ENCODE measurements around the gene NGRN.

The NGRN gene

DNA sequence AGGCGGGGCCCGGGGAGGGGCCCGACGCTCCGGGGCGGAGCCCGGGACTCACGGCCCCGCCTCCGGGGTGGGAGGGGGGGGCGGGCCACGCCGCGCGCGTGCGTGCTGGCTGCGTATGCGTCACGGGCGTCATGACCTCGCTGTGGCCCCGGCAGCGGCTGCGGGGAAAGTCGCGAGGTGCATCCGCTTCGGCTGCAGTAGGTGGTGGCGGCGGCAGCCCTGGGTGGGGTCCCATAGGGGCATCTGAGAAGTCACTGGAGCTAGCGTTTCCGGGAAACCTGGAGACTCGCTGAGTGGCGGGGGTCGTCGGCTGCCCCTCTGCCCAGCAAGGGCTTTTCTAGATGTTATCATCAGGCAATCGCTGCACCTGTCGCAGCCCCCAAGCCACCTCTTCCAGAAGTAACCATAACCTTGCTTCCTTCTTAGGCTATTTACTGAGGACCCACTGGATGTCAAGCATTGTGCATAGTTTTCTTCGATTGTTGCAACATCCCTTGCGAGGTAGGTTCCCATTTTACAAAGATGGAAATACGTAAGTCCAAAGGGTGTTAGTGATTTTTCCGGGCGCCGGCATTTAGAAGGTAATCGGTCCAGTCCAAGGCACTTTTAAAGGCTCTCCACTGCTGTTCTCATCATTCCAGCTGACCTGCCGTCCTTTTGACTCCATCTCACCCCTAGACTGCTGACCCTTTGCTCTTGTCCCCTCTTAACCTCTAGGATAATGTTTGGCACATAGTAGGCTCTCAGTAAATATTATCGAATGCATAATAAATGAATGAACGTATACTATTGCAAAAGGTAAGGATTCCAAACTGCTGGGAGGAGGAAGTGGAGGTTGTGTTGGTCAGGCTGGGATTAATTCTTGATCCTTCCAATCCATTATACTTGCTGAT is 31.1 kb upstream of the NGRN start, which contains the start of gene GDPGP1:
TSS of gene GDPGP1 (plus strand) at position 114 of the 893 bp plus-strand sequence. CDS start 6,700 bp downstream, outside the sequence.
- Histone ChIP-seq H3K4me1 (ENCODE audit: control insufficient read depth, insufficient read depth, low read length) (peaks cover 7% of the 10 kb centered on the region), H3K36me3 (ENCODE audit: control insufficient read depth, insufficient read depth, low read length) (no peaks in the 10 kb centered on the region), H3K9me3 (ENCODE audit: control insufficient read depth, low read length) (no peaks in the 10 kb centered on the region), H3K27ac (ENCODE audit: insufficient read depth, low read depth, low read length, poor library complexity, severe bottlenecking) (peak within 1 kb of the TSS; percentile 13), H3K27me3 (ENCODE audit: control insufficient read depth, insufficient read depth, low read length, poor library complexity, severe bottlenecking) (peaks cover 10% of the 10 kb centered on the region), H3K4me3 (ENCODE audit: insufficient read depth, low read depth, low read length) (peak within 1 kb of the TSS; percentile 82)
- 15 to 16% methylated on average over 49 of the region's 49 CpGs for WGBS, 2 experiments

DNA sequence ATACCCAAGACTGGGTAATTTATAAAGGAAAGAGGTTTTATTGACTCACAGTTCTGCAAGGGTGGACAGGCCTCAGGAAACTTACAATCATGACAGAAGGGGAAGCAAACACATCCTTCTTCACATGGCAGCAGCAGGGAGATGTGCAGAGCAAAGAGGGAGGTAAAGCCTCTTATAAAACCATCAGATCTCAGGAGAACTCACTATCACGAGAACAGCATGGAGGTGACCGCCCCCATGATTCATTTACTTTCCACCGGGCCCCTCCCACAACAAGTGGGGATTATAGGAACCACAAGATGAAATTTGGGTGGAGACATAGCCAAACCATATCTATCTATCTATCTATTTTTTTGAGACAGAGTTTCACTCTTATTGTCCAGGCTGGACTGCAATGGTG is 26.1 kb upstream of the NGRN start:
- Histone ChIP-seq H3K9me3 (ENCODE audit: control insufficient read depth, low read length) (no peaks in the 10 kb centered on the region), H3K36me3 (ENCODE audit: control insufficient read depth, insufficient read depth, low read length) (no peaks in the 10 kb centered on the region)
- WGBS, 2 experiments, result 84 to 95% methylated on average over 3 of the region's 3 CpGs

DNA sequence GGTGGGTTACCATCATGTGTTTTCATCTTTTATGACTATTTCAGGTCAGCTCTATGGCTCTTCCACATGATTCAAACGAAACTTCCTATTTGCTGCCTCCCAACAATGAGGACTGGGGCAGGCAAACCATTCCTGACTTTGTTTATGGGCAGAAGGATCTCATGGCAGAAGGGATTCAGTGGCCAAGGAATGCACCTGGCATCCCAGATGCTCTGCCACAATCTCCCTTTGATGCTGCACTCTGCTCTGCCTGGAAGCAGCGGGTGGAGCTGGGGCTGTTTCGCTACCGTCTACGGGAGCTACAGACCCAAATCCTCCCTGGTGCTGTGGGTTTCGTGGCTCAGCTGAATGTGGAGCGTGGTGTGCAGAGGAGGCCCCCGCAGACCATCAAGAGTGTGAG is 24.6 kb upstream of the NGRN start:
- Histone ChIP-seq H3K4me3 (ENCODE audit: insufficient read depth, low read depth, low read length) (no peak overlapping the region), H3K27me3 (ENCODE audit: control insufficient read depth, insufficient read depth, low read length, poor library complexity, severe bottlenecking) (no peaks in the 10 kb centered on the region), H3K36me3 (ENCODE audit: control insufficient read depth, insufficient read depth, low read length) (no peaks in the 10 kb centered on the region), H3K4me1 (ENCODE audit: control insufficient read depth, insufficient read depth, low read length) (no peaks in the 10 kb centered on the region), H3K27ac (ENCODE audit: insufficient read depth, low read depth, low read length, poor library complexity, severe bottlenecking) (no peak overlapping the region), H3K9me3 (ENCODE audit: control insufficient read depth, low read length) (no peaks in the 10 kb centered on the region)
- 91 to 93% methylated on average over 8 of the region's 8 CpGs for WGBS, 2 experiments

More for the DNA sequence above, 26.1 kb upstream of the NGRN start:
- no peaks in the 10 kb centered on the region for H3K27me3 ChIP-seq (ENCODE audit: control insufficient read depth, insufficient read depth, low read length, poor library complexity, severe bottlenecking)
- H3K4me3 ChIP-seq (ENCODE audit: insufficient read depth, low read depth, low read length), result no peak overlapping the region
- H3K27ac ChIP-seq (ENCODE audit: insufficient read depth, low read depth, low read length, poor library complexity, severe bottlenecking), result no peak overlapping the region
- H3K4me1 ChIP-seq (ENCODE audit: control insufficient read depth, insufficient read depth, low read length), result peaks cover 6% of the 10 kb centered on the region

DNA sequence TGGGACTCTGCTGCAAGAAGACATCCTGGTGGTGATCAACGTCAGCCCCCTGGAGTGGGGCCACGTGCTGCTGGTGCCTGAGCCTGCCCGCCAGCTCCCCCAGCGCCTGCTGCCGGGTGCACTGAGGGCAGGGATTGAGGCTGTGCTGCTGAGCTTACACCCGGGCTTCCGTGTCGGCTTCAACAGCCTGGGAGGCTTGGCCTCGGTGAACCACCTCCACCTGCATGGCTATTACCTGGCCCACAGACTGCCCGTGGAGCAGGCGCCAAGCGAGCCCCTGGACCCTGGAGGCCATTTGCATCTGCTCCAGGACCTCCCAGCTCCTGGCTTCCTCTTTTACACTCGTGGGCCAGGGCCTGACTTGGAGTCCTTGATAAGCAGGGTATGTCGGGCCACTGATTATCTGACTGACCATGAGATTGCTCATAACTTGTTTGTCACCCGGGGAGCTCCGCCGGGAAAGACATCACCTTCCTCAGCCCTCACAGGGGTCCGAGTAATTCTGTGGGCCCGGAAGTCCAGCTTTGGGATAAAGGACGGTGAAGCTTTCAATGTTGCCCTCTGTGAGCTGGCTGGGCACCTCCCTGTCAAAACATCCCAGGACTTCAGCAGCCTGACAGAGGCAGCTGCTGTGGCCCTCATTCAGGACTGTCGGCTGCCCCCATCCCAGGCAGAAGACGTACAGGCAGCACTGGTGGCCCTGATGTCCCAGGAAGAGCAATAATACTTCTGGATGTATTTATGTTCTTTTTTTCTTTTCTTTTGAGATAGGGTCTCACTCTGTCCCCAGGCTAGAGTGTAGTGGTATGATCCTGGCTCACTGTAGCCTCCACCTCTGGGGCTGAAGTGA is 23.9 kb upstream of the NGRN start:
- H3K9me3 ChIP-seq (ENCODE audit: control insufficient read depth, low read length), result no peaks in the 10 kb centered on the region
- WGBS, 2 experiments, result 90% methylated on average over 22 of the region's 22 CpGs
- no peaks in the 10 kb centered on the region for H3K4me1 ChIP-seq (ENCODE audit: control insufficient read depth, insufficient read depth, low read length)
- no peak overlapping the region for H3K27ac ChIP-seq (ENCODE audit: insufficient read depth, low read depth, low read length, poor library complexity, severe bottlenecking)
- no peaks in the 10 kb centered on the region for H3K27me3 ChIP-seq (ENCODE audit: control insufficient read depth, insufficient read depth, low read length, poor library complexity, severe bottlenecking)
- H3K36me3 ChIP-seq (ENCODE audit: control insufficient read depth, insufficient read depth, low read length), result no peaks in the 10 kb centered on the region
- no peak overlapping the region for H3K4me3 ChIP-seq (ENCODE audit: insufficient read depth, low read depth, low read length)

DNA sequence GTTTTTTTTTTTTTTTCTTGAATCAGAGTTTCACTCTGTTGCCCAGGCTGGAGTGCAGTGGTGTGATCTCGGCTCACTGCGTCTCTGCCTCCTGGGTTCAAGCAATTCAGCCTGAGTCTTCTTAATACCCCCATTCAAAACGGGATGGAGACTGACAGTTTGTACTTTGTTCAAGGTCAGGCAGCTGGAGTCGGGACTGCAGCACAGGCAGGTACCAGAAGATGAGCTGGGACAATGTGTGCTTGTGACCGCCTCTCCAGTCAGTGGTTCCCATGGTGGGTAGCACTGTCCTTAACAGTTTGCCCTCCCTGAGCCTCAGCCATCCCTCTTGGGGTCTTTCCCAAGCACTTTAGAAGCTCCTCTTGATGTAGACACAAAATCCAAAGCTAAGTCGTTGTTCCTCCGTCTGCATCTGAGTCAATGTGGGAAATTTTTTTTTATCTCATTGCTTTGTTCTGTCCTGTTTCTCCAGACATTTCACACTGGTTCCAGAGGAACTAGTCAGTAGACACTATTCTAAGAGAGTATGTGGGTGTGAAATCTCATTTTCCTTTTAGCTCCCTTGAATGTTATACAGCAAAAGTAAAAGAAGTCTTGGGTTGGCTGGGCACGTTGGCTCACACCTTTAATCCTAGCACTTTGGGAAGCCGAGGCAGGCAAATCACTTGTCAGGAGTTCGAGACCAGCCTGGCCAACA is 21.4 kb upstream of the NGRN start:
- H3K9me3 ChIP-seq (ENCODE audit: control insufficient read depth, low read length), result no peaks in the 10 kb centered on the region
- WGBS, 2 experiments, result 89 to 90% methylated on average over 10 of the region's 10 CpGs
- no peaks in the 10 kb centered on the region for H3K4me1 ChIP-seq (ENCODE audit: control insufficient read depth, insufficient read depth, low read length)

DNA sequence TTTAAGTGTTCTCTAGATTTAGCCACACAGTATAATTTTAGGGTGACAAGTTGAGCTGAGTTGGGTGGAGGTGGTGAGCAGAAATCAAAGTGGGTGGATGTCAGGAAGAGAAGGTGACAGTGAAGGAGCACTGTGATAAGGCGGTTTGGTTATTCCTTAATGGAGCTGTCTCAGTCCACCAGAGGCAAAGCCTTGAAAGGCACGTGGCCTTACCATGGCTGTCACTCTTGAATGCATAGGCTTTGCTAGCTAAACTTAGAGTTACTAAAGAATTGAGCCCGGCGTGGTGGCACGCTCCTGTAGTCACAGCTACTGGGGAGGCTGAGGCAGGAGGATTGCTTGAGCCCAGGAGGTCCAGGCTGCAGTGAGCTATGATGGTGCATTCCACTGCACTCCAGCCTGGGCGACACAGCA is 16.7 kb upstream of the NGRN start:
- Histone ChIP-seq H3K27me3 (ENCODE audit: control insufficient read depth, insufficient read depth, low read length, poor library complexity, severe bottlenecking) (peaks cover 9% of the 10 kb centered on the region), H3K9me3 (ENCODE audit: control insufficient read depth, low read length) (no peaks in the 10 kb centered on the region), H3K27ac (ENCODE audit: insufficient read depth, low read depth, low read length, poor library complexity, severe bottlenecking) (no peak overlapping the region), H3K4me1 (ENCODE audit: control insufficient read depth, insufficient read depth, low read length) (no peaks in the 10 kb centered on the region), H3K4me3 (ENCODE audit: insufficient read depth, low read depth, low read length) (no peak overlapping the region), H3K36me3 (ENCODE audit: control insufficient read depth, insufficient read depth, low read length) (no peaks in the 10 kb centered on the region)
- WGBS, 2 experiments, result 77 to 80% methylated on average over 6 of the region's 6 CpGs

More for the DNA sequence above, 21.4 kb upstream of the NGRN start:
- Histone ChIP-seq H3K36me3 (ENCODE audit: control insufficient read depth, insufficient read depth, low read length) (no peaks in the 10 kb centered on the region), H3K27me3 (ENCODE audit: control insufficient read depth, insufficient read depth, low read length, poor library complexity, severe bottlenecking) (no peaks in the 10 kb centered on the region), H3K4me3 (ENCODE audit: insufficient read depth, low read depth, low read length) (no peak overlapping the region), H3K27ac (ENCODE audit: insufficient read depth, low read depth, low read length, poor library complexity, severe bottlenecking) (no peak overlapping the region)

DNA sequence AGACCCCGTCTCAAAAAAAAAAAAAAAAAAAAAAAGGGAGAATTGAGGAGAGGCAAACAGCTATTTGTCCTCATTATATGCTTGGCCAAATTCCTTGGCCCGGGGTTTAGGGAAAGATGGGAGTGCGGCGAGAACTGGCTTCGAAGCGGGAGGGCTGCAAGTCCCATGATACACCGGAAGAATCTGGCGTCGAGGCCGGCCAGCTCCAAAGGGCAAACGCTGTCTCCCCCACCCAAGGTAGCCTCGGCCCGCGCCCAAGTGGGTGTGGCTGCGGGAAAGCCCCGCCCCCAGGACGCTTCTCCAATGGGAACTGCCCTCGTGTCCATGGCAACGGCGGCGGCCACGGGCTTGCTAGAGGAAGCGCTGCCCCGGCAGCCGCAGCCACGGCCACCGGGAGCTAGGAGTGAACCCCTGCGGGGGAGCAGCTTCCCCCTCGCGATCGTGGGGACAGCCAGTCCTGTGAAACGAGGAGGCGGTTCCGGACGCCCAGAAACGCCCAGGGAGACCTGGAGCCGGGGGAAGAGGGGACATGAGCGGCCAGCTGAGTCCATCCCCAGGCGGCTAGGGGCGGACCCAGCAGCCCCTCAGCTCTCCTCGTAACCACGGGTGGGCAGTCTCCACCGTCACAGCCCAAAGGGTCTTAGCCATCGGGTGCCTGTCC is 16.1 kb upstream of the NGRN start, which contains the start of gene TTLL13:
TSS of gene TTLL13 (plus strand) at position 354 of the 661 bp plus-strand sequence. CDS start 1,075 bp downstream, outside the sequence.
- Histone ChIP-seq H3K9me3 (ENCODE audit: control insufficient read depth, low read length) (no peaks in the 10 kb centered on the region), H3K36me3 (ENCODE audit: control insufficient read depth, insufficient read depth, low read length) (no peaks in the 10 kb centered on the region), H3K4me3 (ENCODE audit: insufficient read depth, low read depth, low read length) (peak within 1 kb of the TSS; percentile 51), H3K27ac (ENCODE audit: insufficient read depth, low read depth, low read length, poor library complexity, severe bottlenecking) (no peak within 1 kb of the TSS), H3K27me3 (ENCODE audit: control insufficient read depth, insufficient read depth, low read length, poor library complexity, severe bottlenecking) (peaks cover 9% of the 10 kb centered on the region), H3K4me1 (ENCODE audit: control insufficient read depth, insufficient read depth, low read length) (no peaks in the 10 kb centered on the region)
- whole genome bisulfite sequencing, 2 experiments, result 3% methylated on average over 44 of the region's 44 CpGs

DNA sequence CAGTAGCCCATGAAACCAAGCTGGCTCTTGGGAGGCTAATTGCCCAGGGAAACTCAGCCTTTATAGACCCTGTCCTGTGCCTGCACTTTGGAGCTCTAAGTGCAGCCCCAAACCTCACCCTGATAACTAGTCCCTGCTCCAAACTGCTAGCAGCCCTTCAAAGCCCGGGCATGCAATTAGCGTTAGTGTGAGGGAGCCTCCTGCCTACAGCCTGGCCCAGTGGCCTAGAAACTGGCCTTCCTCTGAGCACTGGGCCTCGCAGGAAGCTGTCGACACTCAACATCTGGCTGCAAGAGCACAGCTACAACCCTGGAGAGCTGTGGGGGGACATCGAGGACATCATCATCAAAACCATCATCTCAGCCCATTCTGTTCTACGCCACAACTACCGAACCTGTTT is 7.7 kb upstream of the NGRN start:
- WGBS, 2 experiments, result 90 to 94% methylated on average over 7 of the region's 7 CpGs
- Histone ChIP-seq H3K4me3 (ENCODE audit: insufficient read depth, low read depth, low read length) (no peak overlapping the region), H3K27me3 (ENCODE audit: control insufficient read depth, insufficient read depth, low read length, poor library complexity, severe bottlenecking) (no peaks in the 10 kb centered on the region), H3K27ac (ENCODE audit: insufficient read depth, low read depth, low read length, poor library complexity, severe bottlenecking) (no peak overlapping the region), H3K9me3 (ENCODE audit: control insufficient read depth, low read length) (no peaks in the 10 kb centered on the region), H3K4me1 (ENCODE audit: control insufficient read depth, insufficient read depth, low read length) (no peaks in the 10 kb centered on the region), H3K36me3 (ENCODE audit: control insufficient read depth, insufficient read depth, low read length) (no peaks in the 10 kb centered on the region)

DNA sequence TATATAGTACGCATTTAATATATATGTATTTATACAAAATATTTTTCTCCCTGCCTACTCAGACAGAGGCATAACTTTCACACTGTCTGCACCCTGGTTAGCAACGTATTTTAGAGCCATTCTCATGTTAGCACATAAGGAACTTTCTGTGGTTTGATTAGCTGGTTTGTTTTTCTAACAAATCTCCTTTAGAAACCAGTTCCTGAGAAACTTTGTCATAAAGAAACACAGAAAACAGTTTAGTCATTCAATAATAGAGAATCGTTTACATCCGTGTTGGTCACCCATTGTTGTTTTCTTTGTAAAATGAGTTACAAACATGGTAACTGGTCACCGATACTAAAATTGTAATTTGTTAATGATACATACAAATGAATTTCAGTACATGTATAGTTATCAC is 5.9 kb upstream of the NGRN start:
- Histone ChIP-seq H3K4me1 (ENCODE audit: control insufficient read depth, insufficient read depth, low read length) (peaks cover 3% of the 10 kb centered on the region), H3K27ac (ENCODE audit: insufficient read depth, low read depth, low read length, poor library complexity, severe bottlenecking) (no peak overlapping the region), H3K27me3 (ENCODE audit: control insufficient read depth, insufficient read depth, low read length, poor library complexity, severe bottlenecking) (no peaks in the 10 kb centered on the region), H3K36me3 (ENCODE audit: control insufficient read depth, insufficient read depth, low read length) (no peaks in the 10 kb centered on the region), H3K4me3 (ENCODE audit: insufficient read depth, low read depth, low read length) (no peak overlapping the region), H3K9me3 (ENCODE audit: control insufficient read depth, low read length) (no peaks in the 10 kb centered on the region)
- whole genome bisulfite sequencing, 2 experiments, result 88 to 93% methylated on average over 1 to 3 of the region's 5 CpGs
